K562 (cell line): ENCODE measurements around the gene ANKRD23. TPM values are rescaled to one million over a fixed set of nuclear protein-coding genes. Genes with fewer than 3 reads are reported as not detected.

ENCODE experiments used
- ATAC-seq: fragments of 200-7000 bp; cut with Tn5 transposase; 3 replicates; pipeline ENCODE4 v1.9.1; 2020; ENCODE audit warnings: moderate library complexity
- BruUV-seq: library from RNA; stranded (reverse); fragments of 400-500 nt; replicated peaks from 2 replicates; lab custom pipeline; 2021; lab: Mats Ljungman, UMichigan
- CTCF ChIA-PET: fragments of 300-600 bp; formaldehyde crosslinking; extraction: SDS; loops from one replicate; lab custom pipeline; 2021; ENCODE audit warnings: low intra/inter-chr PET ratio; lab: Yijun Ruan, JAX
- POLR2A ChIA-PET: fragments of 300-600, 350-650 bp; sonication (Branson Sonifier 250); formaldehyde crosslinking; extraction: SDS; loops from one replicate; lab custom pipeline; 2021; ENCODE audit warnings: antibody characterized with exemption, inconsistent platforms; lab: Yijun Ruan, JAX
- DNase-seq, 4 experiments: peaks; one replicate each; pipeline versions ENCODE4 v3.0.0 to v3.0.0-alpha.2; 2011 to 2018; ENCODE audit warnings: low spot score in 3 of 4, mixed read lengths in 3 of 4; ENCODE audit errors: extremely low read depth in 1 of 4
- FAIRE-seq: peaks from 2 replicates; lab custom pipeline; 2011; peaks lifted over from hg19 to GRCh38; lab: Jason Lieb, UNC
- H2AFZ ChIP-seq: 2 replicates; pipeline ENCODE4 v1.6.0; 2011; ENCODE audit warnings: low read depth, low read length, control low read depth, inconsistent platforms
- H3K27ac ChIP-seq: fragments of 200-600 bp; 3 replicates; pipeline ENCODE4 v1.8.0; 2011; ENCODE audit warnings: low read depth, mild to moderate bottlenecking, control low read depth, inconsistent platforms, low read length, moderate library complexity, mixed read lengths; ENCODE audit errors: extremely low read depth
- H3K27me3 ChIP-seq, 2 experiments: fragments of 300-600 bp in 1 of 2; 2 replicates in 1 of 2; 3 replicates in 1 of 2; pipeline versions ENCODE4 v1.6.0 to v1.8.0; 2011; ENCODE audit warnings: inconsistent platforms in 2 of 2, low read length in 2 of 2, mild to moderate bottlenecking in 1 of 2, mixed read lengths in 1 of 2, moderate library complexity in 1 of 2; ENCODE audit not compliant: control insufficient read depth in 2 of 2, insufficient read depth in 2 of 2
- H3K36me3 ChIP-seq: fragments of 300-600 bp; 3 replicates; pipeline ENCODE4 v1.8.0; 2011; ENCODE audit warnings: mild to moderate bottlenecking, low read length, inconsistent platforms; ENCODE audit not compliant: control insufficient read depth, insufficient read depth
- H3K4me1 ChIP-seq, 2 experiments: fragments of 200-600 bp in 1 of 2; replicated peaks in 1 of 2; 2 replicates in 1 of 2; 3 replicates in 1 of 2; pipeline versions ENCODE4 v1.5.1 to v1.8.0; 2011; ENCODE audit warnings: inconsistent platforms in 2 of 2, low read length in 2 of 2, mild to moderate bottlenecking in 1 of 2, mixed read lengths in 1 of 2, moderate library complexity in 1 of 2; ENCODE audit not compliant: control insufficient read depth in 2 of 2, insufficient read depth in 2 of 2
- H3K4me2 ChIP-seq: 2 replicates; pipeline ENCODE4 v1.6.1; 2011; ENCODE audit warnings: low read length, control low read depth, inconsistent platforms, mixed read lengths; ENCODE audit not compliant: insufficient read depth
- H3K4me3 ChIP-seq: fragments of 200-600 bp; sonication (generic), shearing (Covaris generic); 2 replicates; pipeline ENCODE4 v1.5.1; 2016; ENCODE audit warnings: control low read depth, inconsistent platforms
- H3K79me2 ChIP-seq: fragments of 200-600 bp; 3 replicates; pipeline ENCODE4 v1.8.0; 2011; ENCODE audit warnings: low read length, inconsistent platforms; ENCODE audit not compliant: control insufficient read depth, insufficient read depth
- H3K9ac ChIP-seq, 2 experiments: 2 replicates each; pipeline versions ENCODE4 v1.6.0 to v1.6.1; 2011; ENCODE audit warnings: low read depth in 2 of 2, low read length in 2 of 2, control low read depth in 1 of 2, inconsistent platforms in 1 of 2, mild to moderate bottlenecking in 1 of 2, mixed read lengths in 1 of 2; ENCODE audit not compliant: insufficient read depth in 1 of 2
- H3K9me1 ChIP-seq: one replicate; pipeline ENCODE4 v1.6.0; 2011; ENCODE audit warnings: inconsistent platforms, mild to moderate bottlenecking, low read length, moderate library complexity; ENCODE audit not compliant: control insufficient read depth, insufficient read depth
- H3K9me3 ChIP-seq: replicated peaks from 2 replicates; pipeline ENCODE4 v1.5.1; 2011; ENCODE audit warnings: low read depth, low read length, inconsistent platforms; ENCODE audit not compliant: control insufficient read depth, insufficient read depth
- H4K20me1 ChIP-seq: replicated peaks from 2 replicates; pipeline ENCODE4 v1.6.1; 2011; ENCODE audit warnings: low read length, inconsistent platforms, mixed read lengths; ENCODE audit not compliant: control insufficient read depth, insufficient read depth
- BRD9 ChIP-seq: fragments of 450-650 bp; IDR thresholded peaks from 2 replicates; pipeline ENCODE4 v1.6.1; 2018; ENCODE audit warnings: low read depth; ENCODE audit not compliant: partially characterized antibody
- E2F8 ChIP-seq: fragments of 450-650 bp; IDR thresholded peaks from 2 replicates; pipeline ENCODE4 v1.7.1; 2018; ENCODE audit warnings: mild to moderate bottlenecking, low read depth; ENCODE audit not compliant: partially characterized antibody
- EGR1 ChIP-seq: fragments of 450-650 bp; conservative IDR thresholded peaks from 2 replicates; pipeline ENCODE4 v1.6.1; 2017; ENCODE audit warnings: mild to moderate bottlenecking
- ELF1 ChIP-seq: fragments of 200-800 bp; sonication (Bioruptor generic); IDR thresholded peaks from 2 replicates; pipeline ENCODE4 v1.6.1; 2016; ENCODE audit warnings: missing genetic modification characterization, missing compliant biosample characterization
- ELF4 ChIP-seq: fragments of 450-650 bp; formaldehyde crosslinking; IDR thresholded peaks from 2 replicates; pipeline ENCODE4 v1.4.0; 2022; ENCODE audit warnings: missing genetic modification characterization
- HDAC1 ChIP-seq, 2 experiments: fragments of 450-650 bp; IDR thresholded peaks; 2 replicates each; pipeline ENCODE4 v1.6.1; 2016 to 2017; ENCODE audit warnings: inconsistent platforms in 1 of 2, mild to moderate bottlenecking in 1 of 2, moderate library complexity in 1 of 2
- MTA3 ChIP-seq: fragments of 450-650 bp; formaldehyde crosslinking; IDR thresholded peaks from 2 replicates; pipeline ENCODE4 v1.6.1; 2017; ENCODE audit warnings: mild to moderate bottlenecking, borderline replicate concordance
- NRF1 ChIP-seq, 2 experiments: fragments of 450-650 bp; IDR thresholded peaks in 1 of 2; conservative IDR thresholded peaks in 1 of 2; 2 replicates each; pipeline ENCODE4 v1.6.1; 2014; ENCODE audit warnings: mild to moderate bottlenecking in 2 of 2
- POLR2A ChIP-seq: fragments of 450-650 bp; conservative IDR thresholded peaks from 2 replicates; pipeline ENCODE4 v1.6.1; 2016
- POLR2B ChIP-seq: fragments of 450-650 bp; IDR thresholded peaks from 2 replicates; pipeline ENCODE4 v1.6.1; 2018; ENCODE audit warnings: low read depth; ENCODE audit not compliant: partially characterized antibody
- POLR2G ChIP-seq: fragments of 200-400 bp; formaldehyde crosslinking; IDR thresholded peaks from 2 replicates; pipeline ENCODE4 v1.6.1; 2017; ENCODE audit warnings: low read depth, mild to moderate bottlenecking, antibody characterized with exemption, low read length, moderate library complexity
- RBFOX2 ChIP-seq: fragments of 200-400 bp; formaldehyde crosslinking; IDR thresholded peaks from 2 replicates; pipeline ENCODE4 v1.6.1; 2017; ENCODE audit warnings: low read depth, mild to moderate bottlenecking, low read length, moderate library complexity
- SPI1 ChIP-seq: IDR thresholded peaks from 2 replicates; pipeline ENCODE4 v1.6.1; 2011; ENCODE audit warnings: low read depth, low read length, control low read depth, borderline replicate concordance
- SUPT5H ChIP-seq: fragments of 450-650 bp; IDR thresholded peaks from 2 replicates; pipeline ENCODE4 v1.6.1; 2016
- TAF7 ChIP-seq: fragments of 450-650 bp; IDR thresholded peaks from 2 replicates; pipeline ENCODE4 v1.6.1; 2016; ENCODE audit warnings: missing genetic modification characterization, missing compliant biosample characterization
- THRAP3 ChIP-seq: fragments of 450-650 bp; IDR thresholded peaks from 2 replicates; pipeline ENCODE4 v1.6.1; 2016; ENCODE audit warnings: mild to moderate bottlenecking, inconsistent platforms, borderline replicate concordance
- ZBTB33 ChIP-seq: sonication (generic); formaldehyde crosslinking; IDR thresholded peaks from 2 replicates; pipeline ENCODE4 v1.8.1; 2023; ENCODE audit warnings: mild to moderate bottlenecking, missing genetic modification reagents
- WGBS: fragments of 100-300 bp; shearing (Covaris generic); methylation state at CpG from one replicate; pipeline ENCODE4 v1.1.6; 2016; ENCODE audit warnings: low coverage, mixed read lengths; ENCODE audit not compliant: insufficient coverage; ENCODE audit errors: missing lambda C conversion rate; 5-methylcytosine and 5-hydroxymethylcytosine counted together
- in situ Hi-C: fragments of 300-500 bp; cut with MboI; formaldehyde crosslinking; loops from 4 replicates; pipeline ENCODE4 v1.15.0; 2018; ENCODE audit warnings: inconsistent platforms, mixed read lengths
- intact Hi-C: fragments of 100-400 bp; cut with micrococcal nuclease; formaldehyde crosslinking; loops from 2 replicates; pipeline ENCODE4 v1.14.2; 2022
- polyA plus RNA-seq, 8 experiments: library from polyadenylated mRNA; depleted of rRNA in 4 of 8; stranded (reverse) in 5 of 8; unstranded in 3 of 8; fragments of >200 nt; fragmentation: Nextera tagmentation in 2 of 8; fragmentation: Illumina TruSeq in 1 of 8; extraction: Ambion mirVana in 2 of 8; extraction: Trizol in 1 of 8; gene quantifications; 2 replicates each; pipeline versions ENCODE4 v1.2.1 to v1.2.3, GENCODE V29; 2011 to 2014; ENCODE audit warnings: inconsistent platforms in 1 of 8, missing spikeins in 1 of 8
- total RNA-seq, 7 experiments: library from RNA; depleted of rRNA in 6 of 7; stranded (reverse); fragments of >200 nt in 6 of 7; fragmentation: Illumina TruSeq in 2 of 7; extraction: Trizol in 2 of 7; gene quantifications; 2 replicates each; pipeline versions ENCODE4 v1.2.1 to v1.2.3, GENCODE V29; 2011 to 2021; ENCODE audit warnings: low replicate concordance in 1 of 7

Gene ANKRD23
- total and polyA plus RNA-seq, 9 of the 15 experiments (the other 6 are each of a cell fraction or from before 2014, with no cell fraction given) = 0.32 to 4.8 (median 2.8) TPM

- H3K9me1 ChIP-seq = peaks cover 3% of the 10 kb centered on the region
- H4K20me1 ChIP-seq = no peaks in the 10 kb centered on the region
- BruUV-seq = no TSS peak
- intact Hi-C loops = no loop called here
- ATAC-seq = no peak
- H3K36me3 ChIP-seq = peaks cover 51% of the 10 kb centered on the region
- POLR2A ChIA-PET = interaction anchor here (0.6 to 6.8 kb wide), 6 partner anchors 12 to 96 kb away, joined by 3 to 67 read pairs (median 3); partner anchors contain the start of gene SEMA4C
- no peak for FAIRE-seq
- CTCF ChIA-PET = interaction anchor here (3.8 kb wide), 1 partner anchor 91 kb away, joined by 37 read pairs; no protein-coding TSS in a partner anchor
- no peak overlapping the region for H2AFZ ChIP-seq
- H3K4me3 ChIP-seq = no peak overlapping the region
- no peaks in the 10 kb centered on the region for H3K9me3 ChIP-seq
- peaks cover 38% of the 10 kb centered on the region for H3K79me2 ChIP-seq
- peaks cover 24 to 66% of the 10 kb centered on the region in 2 experiments for H3K4me1 ChIP-seq
- no peak overlapping the region for H3K4me2 ChIP-seq
- peak overlapping the region in 1 of 2 experiments; percentile 67; a peak in 2 of 4 replicates for H3K9ac ChIP-seq
- H3K27ac ChIP-seq = no peak overlapping the region
- H3K27me3 ChIP-seq = no peaks in the 10 kb centered on the region
- in situ Hi-C loops = loop anchor here (25.0 kb wide), 1 partner anchor 252 kb away; the partner anchor contains the start of gene ANKRD36
- WGBS = 85% methylated on average over 33 of the region's 38 CpGs
- DNase-seq = no peak
- TF ChIP-seq NRF1 (conservative IDR thresholded peaks at IDR 0.05 in 1 of 2, IDR thresholded peaks at IDR 0.05 in 1 of 2) (peak in 1 of 2 experiments; percentile 28; a peak in 1 of 4 replicates), HDAC1 (IDR thresholded peaks at IDR 0.05) (peak in 1 of 2 experiments; percentile 49; a peak in 1 of 4 replicates), BRD9 (no peak), SPI1 (no peak), ELF4 (CRISPR knock-in tag) (0 out of 2 replicates have a peak, but pooled peaks have one; percentile 6), TAF7 (tag) (no peak), MTA3 (no peak), SUPT5H (peak; percentile 67), POLR2A (peak; percentile 43), ELF1 (tag) (no peak), POLR2G (peak; percentile 68; the same call in 1 of the 2 replicates), POLR2B (peak; percentile 57), E2F8 (peak; percentile 44), THRAP3 (0 out of 2 replicates have a peak, but pooled peaks have one; percentile 24), EGR1 (peak; percentile 27; the same call in 1 of the 2 replicates), ZBTB33 (CRISPR knock-in tag) (peak; percentile 98), RBFOX2 (peak; percentile 63)
Measured at GRCh38 chr2:96860065-96861029, 16.5 kb upstream of the ANKRD23 start.
